PC-3 (cell line): ENCODE measurements around the gene RHOJ.

Experiments
- CTCF ChIP-seq: fragments of 300-600 bp; sonication (generic); conservative IDR thresholded peaks from 2 replicates; pipeline ENCODE4 v1.5.1; 2017; ENCODE audit warnings: antibody characterized with exemption, low read depth, mild to moderate bottlenecking, low read length
- EZH2 ChIP-seq: fragments of 300-600 bp; sonication (generic); IDR thresholded peaks from one replicate; pipeline ENCODE4 v1.6.1; 2017; ENCODE audit warnings: antibody characterized with exemption, mild to moderate bottlenecking, low read length; ENCODE audit not compliant: unreplicated experiment
- EZH2phosphoT487 ChIP-seq: fragments of 300-600 bp; sonication (generic); IDR thresholded peaks from 2 replicates; pipeline ENCODE4 v1.6.1; 2018; ENCODE audit warnings: mild to moderate bottlenecking, antibody characterized with exemption, low read length, borderline replicate concordance

- no peak for TF ChIP-seq CTCF
- no peak for TF ChIP-seq EZH2
- no peak for TF ChIP-seq EZH2phosphoT487
Observed at GRCh38 chr14:63157195-63157594, 47.0 kb upstream of the RHOJ start.
